ENCODE results near the gene ZNF385C. TPM values are rescaled to one million over a fixed set of nuclear protein-coding genes. Genes with fewer than 3 reads are reported as not detected.

The ZNF385C gene
- polyA plus RNA-seq, 3 donors from 2014 or later = 0.44 TPM; not detected in 2

DNA sequence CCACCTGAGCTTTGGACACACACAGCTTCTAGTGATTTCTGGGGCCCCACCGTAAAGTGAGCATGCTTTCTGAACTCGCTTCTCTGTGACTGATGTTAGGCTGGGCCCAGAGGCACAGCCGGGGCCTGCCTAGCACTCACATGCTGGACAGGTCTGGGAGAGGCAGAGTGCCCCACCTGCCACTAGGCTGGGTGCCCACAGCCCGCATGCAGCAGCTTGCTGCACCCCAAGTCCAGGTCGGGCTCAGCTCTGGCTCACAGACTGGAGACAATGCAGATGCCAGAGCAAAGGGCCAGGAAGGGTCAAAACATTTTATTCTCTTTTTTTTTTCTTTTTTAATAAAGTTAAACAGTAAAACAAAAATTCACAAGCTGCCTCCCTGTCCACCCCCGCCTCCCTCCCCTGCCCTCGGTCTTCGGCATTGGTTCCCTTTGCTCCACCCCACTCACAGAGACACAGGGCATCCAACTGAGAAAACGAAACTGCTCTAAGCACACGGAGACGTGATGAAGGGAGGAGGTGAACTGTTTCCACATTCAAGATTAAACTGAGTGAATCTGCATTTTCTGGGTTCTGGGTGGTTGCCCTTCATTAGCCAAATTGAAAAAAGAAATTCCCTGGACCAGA lies 122.0 kb downstream of the ZNF385C start:
- Mint-ChIP-seq H3K36me3 (peaks cover 11 to 35% (median 13%) of the 10 kb centered on the region in 3 donors), H3K27me3 (ENCODE audit: low read depth in 3 of 3) (peaks cover 1 to 14% (median 6%) of the 10 kb centered on the region in 3 donors), H3K4me3 (no peak overlapping the region), H3K9me3 (no peaks in the 10 kb centered on the region), H3K27ac (peak overlapping the region in 3 of 6 donors; percentile 55 to 75 (median 58)), H3K4me1 (peaks cover 24 to 27% of the 10 kb centered on the region in 2 donors)
- no peak for DNase-seq

Other genes starting within 250 kb of the ZNF385C start
- gene KLHL11, start 233.1 kb downstream of the ZNF385C start, polyA plus RNA-seq = 1 to 10 TPM; 5.9 to 6.4 (median 5.9) TPM
- gene ACLY, start 179.5 kb downstream of the ZNF385C start, polyA plus RNA-seq = 10 to 100 TPM; 46.9 to 99.2 (median 49.3) TPM
- gene ODAD4, start 167.9 kb downstream of the ZNF385C start, polyA plus RNA-seq = under 1 TPM in 2 of 3 donors, not detected in 1; 0.15 to 0.38 TPM
- 10 to 100 TPM; 22.8 to 56.3 (median 44.1) TPM for gene CNP, start 131.7 kb downstream of the ZNF385C start, polyA plus RNA-seq
- gene DNAJC7, start 81.0 kb downstream of the ZNF385C start, polyA plus RNA-seq = 10 to 100 TPM; 54.1 to 94.0 (median 55.8) TPM
- gene NKIRAS2, start 78.4 kb downstream of the ZNF385C start, polyA plus RNA-seq = 10 to 100 TPM; 21.5 to 33.6 (median 32.6) TPM
- under 1 TPM in 2 of 3 donors, not detected in 1; 0.19 to 0.21 TPM for gene C17orf113, start 47.9 kb downstream of the ZNF385C start, polyA plus RNA-seq
- 10 to 100 TPM in 1 of 3 donors, 1 to 10 TPM in 2; 3.0 to 14.3 (median 9.8) TPM for gene DHX58, start 14.2 kb upstream of the ZNF385C start, polyA plus RNA-seq
- gene KAT2A, start 22.9 kb upstream of the ZNF385C start, polyA plus RNA-seq = 1 to 10 TPM; 2.9 to 4.3 (median 3.5) TPM
- gene HSPB9, start 24.3 kb upstream of the ZNF385C start, polyA plus RNA-seq = under 1 TPM in 1 of 3 donors, not detected in 2; 0.11 TPM
- gene RAB5C, start 56.5 kb upstream of the ZNF385C start, polyA plus RNA-seq = 100 to 1,000 TPM; 120 to 152 (median 133) TPM
- gene KCNH4, start 82.7 kb upstream of the ZNF385C start, polyA plus RNA-seq = not detected
- not detected for gene HCRT, start 87.0 kb upstream of the ZNF385C start, polyA plus RNA-seq
- 10 to 100 TPM; 15.8 to 21.1 (median 19.9) TPM for gene GHDC, start 96.0 kb upstream of the ZNF385C start, polyA plus RNA-seq
- gene STAT5B, start 177.9 kb upstream of the ZNF385C start, polyA plus RNA-seq = 10 to 100 TPM; 33.9 to 58.3 (median 37.8) TPM
- gene STAT5A, start 190.0 kb upstream of the ZNF385C start, polyA plus RNA-seq = 10 to 100 TPM; 33.2 to 62.9 (median 38.2) TPM

Data from immature natural killer cell (primary cell).